ENCODE results near the gene SND1.

The SND1 gene

GRCh38 chr7:128119036-128119435, 467.0 kb downstream of the SND1 start:
- no peak overlapping the region for H3K4me3 ChIP-seq (ENCODE audit: low read length)

DNA sequence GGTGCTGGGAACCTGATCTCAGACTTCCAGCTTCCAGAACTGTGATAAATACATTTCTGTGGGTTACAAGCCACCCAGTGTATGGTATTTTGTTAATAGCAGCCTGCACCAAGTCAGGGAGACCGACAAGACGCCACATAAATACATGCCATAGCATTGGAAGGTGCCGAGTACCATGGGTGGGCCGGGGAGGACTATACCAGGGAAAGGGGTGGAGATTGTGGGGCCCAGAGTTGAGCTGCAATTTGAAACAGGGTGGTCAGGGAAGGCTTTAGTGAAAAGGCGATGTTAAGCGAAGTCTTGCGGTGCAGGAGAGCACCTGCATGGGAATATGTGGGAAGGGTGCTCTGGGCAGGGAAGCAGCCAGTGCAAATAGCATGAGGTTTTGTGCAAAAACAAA, 468.1 kb downstream of the SND1 start:
- no peak overlapping the region for H3K4me2 ChIP-seq (ENCODE audit: low read length)
- TF ChIP-seq CTCF (IDR thresholded peaks at IDR 0.05; ENCODE audit: low read depth, low read length, poor library complexity, severe bottlenecking) (no peak), EZH2phosphoT487 (IDR thresholded peaks at IDR 0.05; ENCODE audit: borderline replicate concordance, low read length) (no peak)

More at GRCh38 chr7:128119036-128119435, 467.0 kb downstream of the SND1 start:
- H3K36me3 ChIP-seq (ENCODE audit: control insufficient read depth, low read length), result no peaks in the 10 kb centered on the region
- H3K9me3 ChIP-seq (ENCODE audit: control insufficient read depth, insufficient read depth, low read length), result no peaks in the 10 kb centered on the region
- peaks cover 56% of the 10 kb centered on the region for H3K4me1 ChIP-seq (ENCODE audit: control insufficient read depth, low read length)
- no peaks in the 10 kb centered on the region for H3K9me2 ChIP-seq (replicated peaks; ENCODE audit: control insufficient read depth, low read length)
- H3K4me2 ChIP-seq (ENCODE audit: low read length), result peak overlapping the region; percentile 77
- TF ChIP-seq EZH2phosphoT487 (IDR thresholded peaks at IDR 0.05; ENCODE audit: borderline replicate concordance, low read length), result no peak
- TF ChIP-seq CTCF (IDR thresholded peaks at IDR 0.05; ENCODE audit: low read depth, low read length, poor library complexity, severe bottlenecking), result no peak
- H3K27me3 ChIP-seq (ENCODE audit: control insufficient read depth, low read length), result no peaks in the 10 kb centered on the region
- H3K79me2 ChIP-seq (ENCODE audit: control insufficient read depth, low read length), result no peaks in the 10 kb centered on the region
- H3F3A ChIP-seq (ENCODE audit: control insufficient read depth, insufficient read depth), result peaks cover 4% of the 10 kb centered on the region; the same call in 1 of the 2 replicates
- H3K27ac ChIP-seq (ENCODE audit: low read depth, low read length), result no peak overlapping the region
- H4K20me1 ChIP-seq (ENCODE audit: control insufficient read depth, insufficient read depth, low read depth, low read length), result no peaks in the 10 kb centered on the region

DNA sequence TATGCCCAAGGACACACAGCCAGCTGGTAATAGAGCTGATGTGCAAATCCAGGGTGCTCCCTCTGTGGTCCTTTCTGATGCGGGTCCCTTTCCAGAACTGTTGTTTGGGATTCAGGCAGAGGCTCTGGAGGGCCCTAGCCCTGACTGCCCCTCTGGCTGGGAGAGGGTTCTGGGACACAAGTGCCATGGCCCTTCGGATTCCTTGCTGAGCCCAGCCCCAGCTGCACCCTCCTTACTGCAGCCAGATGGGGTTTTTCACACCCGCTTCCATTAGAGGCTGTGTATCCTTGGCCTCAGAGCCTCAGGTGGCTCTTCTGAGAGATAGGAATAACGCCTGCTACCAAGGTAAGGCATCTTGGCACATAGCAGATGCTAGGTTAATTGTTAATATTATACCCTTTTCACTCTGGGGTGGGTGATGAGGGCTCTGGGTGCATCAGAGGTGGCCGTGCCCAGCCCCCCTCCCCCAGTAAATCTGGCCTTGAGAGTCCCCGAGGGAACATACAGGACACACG, 469.0 kb downstream of the SND1 start:
- H4K20me1 ChIP-seq (ENCODE audit: control insufficient read depth, insufficient read depth, low read depth, low read length), result no peaks in the 10 kb centered on the region
- peaks cover 71% of the 10 kb centered on the region for H3K4me1 ChIP-seq (ENCODE audit: control insufficient read depth, low read length)
- H3K36me3 ChIP-seq (ENCODE audit: control insufficient read depth, low read length), result no peaks in the 10 kb centered on the region
- TF ChIP-seq CTCF (IDR thresholded peaks at IDR 0.05; ENCODE audit: low read depth, low read length, poor library complexity, severe bottlenecking) (no peak), EZH2phosphoT487 (IDR thresholded peaks at IDR 0.05; ENCODE audit: borderline replicate concordance, low read length) (no peak)
- no peaks in the 10 kb centered on the region for H3K9me3 ChIP-seq (ENCODE audit: control insufficient read depth, insufficient read depth, low read length)
- no peak overlapping the region for H3K27ac ChIP-seq (ENCODE audit: low read depth, low read length)
- no peaks in the 10 kb centered on the region for H3K9me2 ChIP-seq (replicated peaks; ENCODE audit: control insufficient read depth, low read length)
- no peaks in the 10 kb centered on the region for H3K27me3 ChIP-seq (ENCODE audit: control insufficient read depth, low read length)
- no peak overlapping the region for H3K4me2 ChIP-seq (ENCODE audit: low read length)
- H3F3A ChIP-seq (ENCODE audit: control insufficient read depth, insufficient read depth), result peaks cover 2% of the 10 kb centered on the region; the same call in 1 of the 2 replicates
- no peak overlapping the region for H3K4me3 ChIP-seq (ENCODE audit: low read length)
- H3K79me2 ChIP-seq (ENCODE audit: control insufficient read depth, low read length), result no peaks in the 10 kb centered on the region

More for the DNA sequence above, 468.1 kb downstream of the SND1 start:
- Histone ChIP-seq H3K9me2 (replicated peaks; ENCODE audit: control insufficient read depth, low read length) (no peaks in the 10 kb centered on the region), H3K27ac (ENCODE audit: low read depth, low read length) (no peak overlapping the region), H3K4me1 (ENCODE audit: control insufficient read depth, low read length) (peaks cover 67% of the 10 kb centered on the region), H3F3A (ENCODE audit: control insufficient read depth, insufficient read depth) (no peaks in the 10 kb centered on the region; the same call in 1 of the 2 replicates), H3K27me3 (ENCODE audit: control insufficient read depth, low read length) (no peaks in the 10 kb centered on the region), H3K36me3 (ENCODE audit: control insufficient read depth, low read length) (no peaks in the 10 kb centered on the region), H3K79me2 (ENCODE audit: control insufficient read depth, low read length) (no peaks in the 10 kb centered on the region), H3K4me3 (ENCODE audit: low read length) (no peak overlapping the region), H4K20me1 (ENCODE audit: control insufficient read depth, insufficient read depth, low read depth, low read length) (no peaks in the 10 kb centered on the region), H3K9me3 (ENCODE audit: control insufficient read depth, insufficient read depth, low read length) (no peaks in the 10 kb centered on the region)
